Jurkat, Clone E6-1 (cell line): ENCODE data around the gene MAT1A.

Experiments used
- DNase-seq: peaks from one replicate; pipeline ENCODE4 v3.0.0-alpha.2; 2011; ENCODE audit warnings: low read depth, low spot score
- H3K4me3 ChIP-seq: 2 replicates; pipeline ENCODE4 v1.5.1; 2011; ENCODE audit warnings: mild to moderate bottlenecking, low read length, control low read depth, moderate library complexity

The MAT1A gene

GRCh38 chr10:80284522-80284921 is 4.9 kb downstream of the MAT1A start:
- no peak for DNase-seq
- H3K4me3 ChIP-seq, result no peak overlapping the region

DNA sequence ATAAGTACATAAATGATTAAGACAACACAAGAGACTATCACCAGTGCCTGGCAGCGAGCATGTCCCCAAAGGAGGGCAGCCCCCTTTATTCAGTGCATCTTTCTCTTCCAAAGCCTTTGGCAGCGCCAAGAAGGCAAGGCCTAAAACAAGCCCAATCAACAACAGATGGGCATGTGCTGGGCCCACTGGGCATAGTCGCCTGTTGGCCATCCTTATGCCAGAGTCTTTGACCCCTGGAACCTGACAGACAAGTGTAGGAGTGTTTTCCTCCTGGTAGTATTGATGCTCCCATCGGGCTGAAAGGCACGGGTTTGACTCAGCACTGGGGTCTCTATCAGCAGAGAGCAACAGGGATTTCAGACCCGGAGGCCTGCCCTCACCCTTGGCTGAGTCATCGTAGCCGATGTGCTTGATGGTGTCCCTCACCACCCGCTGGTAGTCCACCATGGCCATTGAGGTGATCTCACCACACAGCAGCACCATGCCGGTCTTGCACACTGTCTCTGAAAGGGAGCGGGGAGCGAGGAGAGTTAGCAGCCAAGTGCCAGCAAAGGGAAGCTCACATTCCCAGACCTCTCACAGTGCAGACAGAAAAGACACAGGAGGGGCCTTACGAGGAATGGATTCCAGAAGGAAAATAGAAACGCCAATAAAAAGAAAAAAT is 5.8 kb downstream of the MAT1A start:
- no peak overlapping the region for H3K4me3 ChIP-seq
- no peak for DNase-seq

DNA sequence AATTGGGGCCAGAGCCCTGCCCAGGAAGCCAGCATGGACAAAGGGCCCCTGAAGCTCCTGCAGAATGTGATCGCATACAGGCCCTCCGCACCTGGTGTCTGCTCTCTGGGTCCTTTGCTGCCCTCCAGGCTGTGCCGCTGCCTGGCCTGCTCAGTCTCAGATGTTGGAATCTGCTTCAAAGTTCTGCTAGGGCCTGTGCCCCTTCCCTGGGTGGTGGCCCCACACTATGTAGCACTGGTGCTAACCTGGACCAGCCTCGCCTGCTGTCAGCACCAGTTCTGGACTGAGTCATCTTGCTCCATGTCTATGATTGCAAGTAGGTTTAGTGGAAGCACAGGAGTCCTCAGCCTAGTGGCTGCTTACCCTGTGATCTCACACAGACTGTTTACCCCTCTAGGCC is 6.3 kb downstream of the MAT1A start:
- no peak for DNase-seq

GRCh38 chr10:80281784-80282765 is 7.4 kb downstream of the MAT1A start:
- no peak for DNase-seq
- no peak overlapping the region for H3K4me3 ChIP-seq

More for the DNA sequence above, 6.3 kb downstream of the MAT1A start:
- H3K4me3 ChIP-seq, result no peak overlapping the region

- DNase-seq, result no peak
- H3K4me3 ChIP-seq, result no peak overlapping the region
Observed at GRCh38 chr10:80281292-80281691, 8.2 kb downstream of the MAT1A start.

GRCh38 chr10:80280071-80280800 is 9.2 kb downstream of the MAT1A start:
- no peak overlapping the region for H3K4me3 ChIP-seq
- no peak for DNase-seq

- no peak for DNase-seq
- no peak overlapping the region for H3K4me3 ChIP-seq
Observed at GRCh38 chr10:80279146-80279545, 10.3 kb downstream of the MAT1A start.

DNA sequence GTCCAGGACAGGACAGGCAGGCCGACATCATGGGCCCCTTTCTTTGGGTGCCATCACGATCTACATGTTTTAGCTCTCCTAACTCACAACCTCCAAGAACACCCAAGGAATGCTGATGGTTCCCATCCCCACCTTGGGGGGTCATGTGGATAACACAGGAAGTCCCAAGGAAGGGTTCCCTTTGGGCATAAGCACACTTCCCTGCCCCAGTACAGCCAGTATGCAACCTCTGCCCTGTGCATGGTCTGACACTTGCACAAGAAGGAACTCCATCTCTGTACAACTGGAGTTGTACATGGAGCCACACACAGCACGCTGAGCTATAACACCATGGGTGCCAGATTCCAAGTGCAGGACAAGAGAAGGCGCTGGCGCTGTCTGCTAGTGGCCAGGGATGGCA is 11.0 kb downstream of the MAT1A start:
- no peak overlapping the region for H3K4me3 ChIP-seq
- DNase-seq, result no peak

DNA sequence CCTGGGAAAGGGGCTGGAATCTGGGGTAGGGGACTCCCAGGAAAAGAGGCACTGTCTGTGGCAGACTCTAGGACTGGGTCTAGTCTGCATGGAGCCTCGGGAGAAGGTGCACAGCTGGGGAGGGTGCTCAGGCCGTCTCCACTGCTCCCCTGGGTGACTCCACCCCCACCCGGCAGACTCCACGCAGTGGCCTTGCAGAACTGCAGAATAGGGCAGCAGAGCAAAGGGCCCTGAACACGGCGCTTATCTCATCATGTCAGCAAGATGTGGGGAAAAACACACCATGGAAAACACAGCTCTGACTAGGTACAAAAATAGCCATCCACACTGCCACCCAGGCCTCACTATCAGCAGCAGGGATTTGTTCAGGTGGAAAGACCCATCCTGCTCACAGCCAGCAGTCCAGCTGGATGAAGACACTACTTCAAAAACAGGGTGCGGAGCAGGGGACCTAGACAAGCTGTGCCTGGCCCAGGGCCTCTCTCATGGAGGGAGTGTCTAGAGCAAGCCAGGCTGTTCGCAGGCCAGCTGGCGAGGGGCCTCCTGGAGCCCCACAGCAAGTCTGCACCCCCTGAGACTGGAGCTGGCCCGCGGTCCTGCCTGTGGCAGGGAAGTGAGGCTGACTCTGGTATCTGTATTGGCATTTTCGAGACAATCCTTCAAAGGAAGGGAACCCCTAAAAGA is 11.7 kb downstream of the MAT1A start:
- no peak for DNase-seq
- H3K4me3 ChIP-seq, result no peak overlapping the region

- DNase-seq, result no peak
- H3K4me3 ChIP-seq, result no peak overlapping the region
Observed at GRCh38 chr10:80277016-80277415, 12.4 kb downstream of the MAT1A start.

GRCh38 chr10:80276335-80276734 is 13.1 kb downstream of the MAT1A start:
- H3K4me3 ChIP-seq, result no peak overlapping the region
- DNase-seq, result no peak

GRCh38 chr10:80275756-80276155 is 13.7 kb downstream of the MAT1A start:
- no peak overlapping the region for H3K4me3 ChIP-seq
- no peak for DNase-seq

- H3K4me3 ChIP-seq, result no peak overlapping the region
- DNase-seq, result no peak
Observed at GRCh38 chr10:80275135-80275498, 14.3 kb downstream of the MAT1A start.

DNA sequence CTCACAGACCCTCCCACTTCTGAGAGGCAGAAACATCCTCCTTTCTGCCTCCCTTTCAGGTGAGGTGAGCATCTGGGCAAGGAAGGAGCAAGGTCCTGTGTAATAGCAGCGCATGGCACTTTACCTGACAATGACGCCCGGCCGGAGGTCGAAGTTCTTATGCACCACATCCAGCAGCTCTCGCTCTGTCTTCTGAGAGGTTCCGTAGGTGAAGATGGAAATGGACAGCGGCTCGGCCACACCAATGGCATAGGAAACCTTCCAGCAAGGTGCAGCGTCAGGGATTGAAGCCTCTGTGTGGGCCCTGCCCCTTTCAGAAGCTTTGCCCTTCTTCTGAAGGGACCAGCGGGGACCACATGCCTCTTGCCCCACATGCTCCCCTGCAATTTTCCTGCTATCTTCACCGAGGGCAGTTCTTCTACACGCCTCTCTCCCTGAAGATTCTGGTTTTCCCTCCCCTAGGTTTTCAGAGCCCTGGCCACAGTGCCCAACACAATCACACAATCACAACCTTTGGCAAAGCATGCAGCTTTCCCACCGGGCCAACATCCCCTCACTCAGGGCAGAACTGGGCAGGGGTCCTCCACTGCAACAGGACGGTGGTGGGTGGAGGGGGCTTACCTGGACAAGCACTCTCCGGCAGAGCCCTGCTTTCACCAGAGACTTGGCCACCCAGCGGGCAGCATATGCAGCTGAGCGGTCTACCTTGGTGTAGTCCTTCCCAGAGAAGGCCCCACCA is 14.9 kb downstream of the MAT1A start:
- DNase-seq, result no peak
- no peak overlapping the region for H3K4me3 ChIP-seq

DNA sequence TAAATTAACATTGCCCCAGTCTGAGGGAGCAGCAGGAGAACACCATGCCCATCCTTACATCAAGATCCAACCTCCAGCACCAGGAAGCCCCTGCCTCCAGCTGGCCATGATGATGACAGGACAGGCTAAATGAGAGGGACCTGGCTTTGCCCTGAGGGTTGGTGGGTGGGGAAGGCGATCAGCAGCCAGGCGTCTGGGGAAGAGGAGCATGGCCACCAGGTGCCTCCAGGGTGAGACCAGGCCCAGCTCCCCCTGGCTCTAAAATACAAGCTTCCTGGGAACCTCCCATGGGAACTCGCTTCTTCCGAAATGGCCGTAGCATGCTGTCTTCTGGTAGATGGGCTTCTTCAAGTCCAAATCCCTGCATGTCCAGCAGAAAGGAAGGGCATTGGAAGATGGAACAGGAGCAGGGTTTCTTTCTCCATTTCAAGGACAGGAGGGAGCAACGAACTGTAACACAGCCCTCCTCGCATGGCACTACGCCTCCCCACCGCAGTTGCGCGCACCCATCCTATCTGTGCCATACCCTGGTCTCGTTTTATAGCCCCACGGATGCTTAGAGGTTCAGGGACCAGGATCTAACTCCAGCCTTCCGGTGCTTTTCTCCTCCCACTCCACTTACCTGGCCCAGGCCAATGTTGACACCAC is 15.8 kb downstream of the MAT1A start:
- H3K4me3 ChIP-seq, result no peak overlapping the region
- DNase-seq, result no peak

DNA sequence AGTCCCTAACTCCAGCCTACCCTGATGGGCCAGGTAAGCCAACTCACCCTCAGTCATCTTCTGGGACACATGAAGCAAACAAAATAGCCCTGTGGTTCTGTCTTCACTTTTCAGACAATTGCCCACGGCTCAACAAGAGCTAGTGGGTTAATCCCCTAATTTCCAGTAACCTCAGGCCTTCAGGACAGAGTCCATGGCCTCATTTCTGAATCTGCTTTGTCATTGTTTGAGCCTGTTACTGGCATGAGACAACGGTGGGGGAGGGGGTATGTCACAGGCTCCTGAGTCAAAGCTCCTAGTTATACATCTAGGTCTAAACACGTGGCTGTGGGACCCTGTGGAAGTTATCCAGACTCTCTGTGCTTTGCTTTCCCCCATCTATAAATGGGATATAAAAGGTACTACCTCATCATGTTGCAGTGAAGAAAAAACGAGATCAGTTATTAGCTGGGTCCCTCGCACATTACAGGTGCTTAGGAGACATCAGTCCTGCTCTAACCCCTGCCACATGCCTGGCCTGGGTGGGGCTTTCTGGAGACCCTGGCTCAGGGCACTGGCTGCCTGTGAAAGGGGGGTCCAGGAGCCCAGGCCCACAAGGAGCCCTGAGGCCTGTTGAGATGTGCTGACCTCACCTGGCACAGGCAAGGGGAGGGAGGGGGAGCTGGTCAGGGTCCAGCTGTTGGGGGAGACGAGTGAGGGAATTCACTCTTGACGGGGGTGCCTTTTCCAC is 16.5 kb downstream of the MAT1A start:
- no peak for DNase-seq

DNA sequence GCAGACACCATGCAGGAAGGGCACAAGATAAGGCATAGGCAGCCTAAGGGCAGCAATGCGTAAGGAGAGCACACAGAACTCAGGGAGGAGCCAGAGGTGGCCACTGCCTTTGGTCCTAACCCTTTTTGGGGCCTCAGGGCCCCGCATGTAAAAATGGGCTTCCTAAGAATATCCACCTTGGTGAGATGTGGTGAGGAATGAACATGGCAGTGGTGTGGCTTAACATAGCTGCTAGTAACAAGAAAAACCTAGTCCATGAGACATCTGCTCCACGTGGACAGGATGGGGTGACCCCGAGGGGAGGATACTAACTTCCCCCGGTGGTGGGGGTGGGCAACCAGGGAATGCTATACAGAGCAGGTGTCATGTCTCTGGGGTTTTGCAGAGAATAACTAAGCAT is 18.0 kb downstream of the MAT1A start:
- DNase-seq, result no peak
- no peak overlapping the region for H3K4me3 ChIP-seq

More for the DNA sequence above, 16.5 kb downstream of the MAT1A start:
- no peak overlapping the region for H3K4me3 ChIP-seq

DNA sequence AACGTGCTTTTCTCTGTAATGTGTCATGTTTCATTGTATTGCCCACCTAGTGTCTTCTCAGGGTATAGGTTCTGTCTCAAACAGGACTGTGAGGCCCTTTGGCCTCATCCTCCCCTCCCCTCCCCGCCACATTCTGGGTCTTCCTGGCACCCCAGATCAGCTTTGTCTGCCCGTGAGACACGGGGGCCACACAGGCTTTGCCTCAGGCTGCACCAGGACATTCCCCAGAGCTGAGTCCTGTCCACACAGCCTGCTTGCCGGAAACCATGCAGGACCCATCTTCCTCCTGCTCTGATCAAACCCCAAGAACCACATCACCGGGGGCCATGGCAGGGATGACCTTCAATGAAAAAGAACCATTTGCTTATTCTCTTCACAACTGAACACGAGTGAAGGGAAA is 18.6 kb downstream of the MAT1A start:
- no peak for DNase-seq
- H3K4me3 ChIP-seq, result no peak overlapping the region
